Kidney tubule cell (primary cell): Measurements from ENCODE around the gene ALDH16A1.
A peak's percentile ranks its signal among the peaks of the same experiment; 100 is the strongest.

Experiments
- DNase-seq: peaks from one replicate; pipeline ENCODE4 v3.0.0-alpha.2; 2018; ENCODE audit warnings: low spot score

Gene ALDH16A1

GRCh38 chr19:49488863-49489537, 36.0 kb downstream of the ALDH16A1 start:
- DNase-seq, result no peak

- DNase-seq, result no peak
Observed at GRCh38 chr19:49489601-49490167, 36.7 kb downstream of the ALDH16A1 start.

- DNase-seq, result no peak
Observed at GRCh38 chr19:49490287-49491029, 37.4 kb downstream of the ALDH16A1 start.

GRCh38 chr19:49491030-49491803, 38.2 kb downstream of the ALDH16A1 start:
- DNase-seq, result no peak

- DNase-seq, result no peak
Observed at GRCh38 chr19:49491804-49492572, 39.0 kb downstream of the ALDH16A1 start.

- peak; percentile 47 for DNase-seq
Observed at GRCh38 chr19:49492573-49493405, 39.8 kb downstream of the ALDH16A1 start.

GRCh38 chr19:49496574-49497008, 43.6 kb downstream of the ALDH16A1 start:
- DNase-seq, result no peak

GRCh38 chr19:49497047-49497788, 44.2 kb downstream of the ALDH16A1 start:
- peak; percentile 64 for DNase-seq

- DNase-seq, result no peak
Observed at GRCh38 chr19:49497789-49498103, 44.7 kb downstream of the ALDH16A1 start.

- no peak for DNase-seq
Observed at GRCh38 chr19:49498475-49498874, 45.5 kb downstream of the ALDH16A1 start.

GRCh38 chr19:49499030-49499670, 46.1 kb downstream of the ALDH16A1 start:
- DNase-seq, result no peak

GRCh38 chr19:49502866-49503581, 50.0 kb downstream of the ALDH16A1 start:
- peak; percentile 58 for DNase-seq

GRCh38 chr19:49503582-49503962, 50.5 kb downstream of the ALDH16A1 start:
- no peak for DNase-seq

GRCh38 chr19:49506575-49507105, 53.6 kb downstream of the ALDH16A1 start:
- DNase-seq, result peak; percentile 68

GRCh38 chr19:49507803-49508494, 54.9 kb downstream of the ALDH16A1 start:
- DNase-seq, result no peak

- peak; percentile 20 for DNase-seq
Observed at GRCh38 chr19:49512970-49513745, 60.1 kb downstream of the ALDH16A1 start.

- no peak for DNase-seq
Observed at GRCh38 chr19:49513746-49514118, 60.7 kb downstream of the ALDH16A1 start.
